HG03565 (cell line): Measurements from ENCODE around the gene UBN1.

Experiments
- ATAC-seq: cut with Tn5 transposase; IDR thresholded peaks from one replicate; pipeline ENCODE4 v1.9.1; 2021; ENCODE audit warnings: mild to moderate bottlenecking, moderate library complexity; ENCODE audit not compliant: unreplicated experiment

The UBN1 gene

GRCh38 chr16:4900036-4900435, 52.8 kb downstream of the UBN1 start:
- ATAC-seq = no peak

DNA sequence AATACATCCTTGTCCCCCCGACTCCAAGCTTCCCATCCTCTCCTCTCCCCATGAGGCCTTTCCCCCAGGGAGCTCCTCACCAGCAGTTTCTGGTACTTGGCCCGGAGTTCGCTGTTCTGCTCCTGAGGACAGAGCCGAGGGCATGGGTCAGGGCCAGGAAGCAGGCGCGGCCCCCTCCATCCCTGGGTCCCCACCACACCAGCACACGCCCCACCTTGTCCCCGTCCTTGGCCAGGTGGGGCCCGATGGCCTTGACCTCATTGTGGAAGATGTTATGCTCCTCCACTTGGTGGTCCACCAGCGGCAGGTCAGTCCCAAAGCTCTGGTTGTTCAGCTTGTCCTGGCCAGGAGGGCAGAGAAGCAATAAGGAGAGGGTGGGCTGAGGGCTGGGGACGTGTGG, 53.5 kb downstream of the UBN1 start:
- ATAC-seq = no peak

DNA sequence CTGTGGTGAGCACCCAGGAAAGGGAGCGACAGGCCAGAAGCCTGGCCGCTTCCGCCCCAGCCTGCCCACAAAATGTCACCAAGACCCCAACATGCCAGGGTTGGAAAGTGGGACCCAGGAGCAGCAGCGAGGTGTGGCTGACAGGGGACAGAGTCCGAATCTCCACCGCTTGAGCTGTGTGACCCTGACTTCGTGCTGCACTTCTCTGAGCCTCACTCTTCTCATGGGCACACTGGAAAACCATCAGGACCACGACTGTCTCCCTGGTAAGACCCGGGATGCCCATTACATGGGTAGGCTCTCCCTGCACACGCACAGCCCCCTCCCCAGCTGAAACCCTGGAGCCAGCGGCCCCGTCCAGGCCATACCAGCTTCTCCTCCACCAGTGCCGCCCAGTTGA, 54.8 kb downstream of the UBN1 start:
- ATAC-seq = no peak

- no peak for ATAC-seq
These were observed 57.0 kb downstream of the UBN1 start for GRCh38 chr16:4904108-4904941.

GRCh38 chr16:4904942-4905615, 57.8 kb downstream of the UBN1 start:
- no peak for ATAC-seq

DNA sequence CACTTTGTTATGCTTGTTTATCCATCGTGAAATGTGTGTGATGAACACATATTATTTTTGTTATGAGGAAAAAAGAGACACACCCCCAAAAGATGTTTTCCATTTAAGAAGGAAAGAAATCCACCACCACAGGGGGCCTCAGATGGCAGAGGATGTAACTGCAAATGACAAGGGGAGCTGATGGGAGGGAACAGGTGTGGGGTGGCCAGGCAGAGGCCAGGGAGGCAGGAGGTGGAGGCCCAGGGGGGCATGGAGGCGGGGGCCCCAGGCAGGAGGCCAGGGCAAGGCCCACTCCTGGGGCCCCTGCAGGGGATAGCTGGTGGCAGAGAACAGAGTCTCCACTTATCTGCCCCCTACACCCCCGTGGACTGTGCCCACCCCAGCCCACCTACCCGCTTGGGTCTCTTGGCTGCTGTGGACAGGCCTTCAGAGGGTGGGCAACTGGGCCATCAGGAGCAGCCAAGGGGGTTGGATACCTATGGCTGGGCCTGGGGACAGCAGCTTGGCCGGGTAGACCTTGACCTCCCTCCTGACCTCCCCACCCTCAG, 61.6 kb downstream of the UBN1 start:
- no peak for ATAC-seq

DNA sequence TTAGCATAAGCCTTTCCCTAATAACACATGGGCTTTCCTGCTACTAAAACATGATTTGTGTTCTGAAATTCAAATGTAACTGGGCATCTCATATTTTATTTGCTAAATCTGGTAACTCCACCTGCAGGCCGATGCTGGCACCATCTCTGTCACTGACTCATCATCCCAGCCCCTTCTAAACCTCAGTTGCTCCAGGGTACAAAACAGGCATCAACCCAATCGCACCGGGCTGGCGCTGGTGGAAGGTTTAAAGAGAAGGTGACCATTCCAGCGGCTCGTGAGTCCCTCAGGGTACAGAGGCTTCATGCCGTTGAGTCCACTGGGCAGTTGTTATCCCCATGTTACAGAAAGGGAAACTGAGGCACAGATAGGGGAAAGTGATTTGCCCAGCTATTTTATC, 62.5 kb downstream of the UBN1 start:
- ATAC-seq = no peak

GRCh38 chr16:4910828-4911227, 63.5 kb downstream of the UBN1 start:
- no peak for ATAC-seq

DNA sequence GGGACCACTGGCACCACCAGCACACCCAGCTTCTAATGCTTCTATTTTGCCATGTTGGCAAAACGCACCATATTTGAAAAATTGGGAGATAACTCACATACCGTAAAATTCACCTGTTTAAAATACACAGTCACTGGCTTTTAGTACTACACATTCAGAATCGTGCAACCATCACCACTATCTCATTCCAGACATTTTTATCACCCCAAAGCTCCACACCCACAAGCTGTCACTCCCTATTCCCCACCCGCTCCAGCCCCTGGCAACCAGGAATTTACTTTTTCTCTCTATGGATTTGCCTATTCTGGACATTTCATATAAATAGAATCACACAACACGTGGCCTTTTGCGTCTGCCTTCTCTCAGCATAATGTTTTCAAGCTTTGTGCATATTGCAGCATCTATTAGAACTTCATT, 64.7 kb downstream of the UBN1 start:
- ATAC-seq = no peak

GRCh38 chr16:4913130-4913773, 66.0 kb downstream of the UBN1 start:
- ATAC-seq = no peak

- no peak for ATAC-seq
These were observed 66.7 kb downstream of the UBN1 start for GRCh38 chr16:4913774-4914525.

DNA sequence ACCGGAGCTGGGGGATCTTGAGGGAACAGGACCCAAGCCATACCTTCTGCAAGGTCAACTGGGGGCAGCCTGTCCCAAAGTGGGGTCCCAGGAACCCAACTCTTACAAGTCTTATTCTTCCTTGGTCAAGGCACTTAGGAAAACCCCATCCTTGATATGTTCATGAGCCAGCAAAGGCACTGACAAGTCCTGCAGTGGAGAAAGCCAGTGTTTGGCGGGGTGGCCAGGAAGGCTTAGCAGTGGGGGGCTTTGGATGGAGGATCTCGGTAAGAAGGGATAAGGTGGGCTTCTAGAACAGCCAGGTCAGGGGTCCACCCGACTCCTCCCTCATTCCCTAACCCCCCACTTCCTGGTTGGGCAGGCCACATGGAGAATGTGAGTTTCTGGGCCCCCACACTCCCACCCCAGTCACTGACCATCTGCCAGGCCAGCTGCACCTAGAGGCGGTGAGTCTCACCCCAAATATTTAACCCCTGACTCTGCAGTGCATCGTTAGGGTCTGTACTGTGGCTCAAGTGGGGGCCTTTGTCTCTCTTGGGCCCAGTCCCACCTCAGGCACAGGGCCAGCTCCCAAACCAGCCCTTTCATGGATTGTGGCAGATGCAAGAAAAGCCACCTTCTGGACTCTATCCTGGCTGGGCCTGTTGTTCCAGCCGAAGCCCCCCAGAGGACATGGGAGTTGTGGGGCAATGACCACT, 67.4 kb downstream of the UBN1 start:
- no peak for ATAC-seq

- ATAC-seq = no peak
These were observed 68.0 kb downstream of the UBN1 start for GRCh38 chr16:4915226-4915761.

- no peak for ATAC-seq
These were observed 69.8 kb downstream of the UBN1 start for GRCh38 chr16:4917117-4917516.

DNA sequence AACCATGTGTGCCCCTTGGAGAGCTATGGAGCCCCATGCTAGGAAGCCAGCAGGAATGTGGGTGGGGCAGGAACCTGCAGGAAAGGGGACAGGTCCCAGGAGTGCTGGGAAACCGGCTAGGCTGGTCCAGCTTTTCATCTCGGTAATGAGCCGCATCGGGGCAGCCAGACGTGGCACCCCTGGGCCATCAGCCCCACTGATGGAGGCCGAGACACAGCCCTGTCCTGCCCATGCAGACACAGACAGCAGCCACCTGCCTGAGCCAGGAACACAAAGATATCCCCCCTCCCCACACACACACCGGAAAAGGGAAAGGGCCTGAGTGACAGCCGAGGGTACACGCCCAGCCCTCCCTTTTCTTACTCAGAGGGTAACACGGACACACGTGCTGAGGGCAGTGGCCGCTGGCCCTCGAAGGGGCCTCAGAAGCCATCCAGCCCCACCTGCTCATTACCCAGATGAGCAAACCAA, 71.5 kb downstream of the UBN1 start:
- ATAC-seq = no peak

GRCh38 chr16:4920826-4921225, 73.5 kb downstream of the UBN1 start:
- ATAC-seq = no peak

DNA sequence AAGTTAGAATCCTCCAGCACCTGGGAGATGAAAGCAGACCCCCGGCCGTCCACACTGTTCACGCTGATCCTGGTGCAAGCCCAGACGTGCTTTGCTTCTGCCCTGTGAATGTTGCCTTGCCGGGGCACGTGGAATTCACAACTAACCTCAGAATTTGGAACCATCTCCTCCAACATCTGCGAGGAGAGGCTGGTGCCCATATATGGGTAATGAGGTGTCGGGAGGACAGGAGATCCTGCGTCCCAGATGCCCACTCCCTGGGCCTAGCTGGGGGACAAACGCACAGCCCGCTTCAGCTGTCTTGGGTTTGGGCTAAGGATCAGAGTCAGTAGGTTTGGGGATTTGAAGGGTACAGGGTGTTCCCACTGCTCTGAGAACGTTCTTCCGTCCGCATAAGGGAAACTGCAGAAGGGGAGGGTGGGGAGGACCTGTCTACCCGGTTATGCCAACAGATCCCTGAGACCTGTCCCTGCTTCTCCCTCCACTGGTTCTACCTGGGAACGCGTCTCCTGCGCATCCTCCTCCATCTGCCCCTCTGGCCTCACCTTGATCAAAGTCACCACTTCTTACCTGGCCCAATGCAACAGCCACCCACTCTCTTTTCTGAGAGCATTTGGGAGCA, 75.6 kb downstream of the UBN1 start:
- no peak for ATAC-seq

GRCh38 chr16:4923853-4924252, 76.6 kb downstream of the UBN1 start:
- no peak for ATAC-seq

DNA sequence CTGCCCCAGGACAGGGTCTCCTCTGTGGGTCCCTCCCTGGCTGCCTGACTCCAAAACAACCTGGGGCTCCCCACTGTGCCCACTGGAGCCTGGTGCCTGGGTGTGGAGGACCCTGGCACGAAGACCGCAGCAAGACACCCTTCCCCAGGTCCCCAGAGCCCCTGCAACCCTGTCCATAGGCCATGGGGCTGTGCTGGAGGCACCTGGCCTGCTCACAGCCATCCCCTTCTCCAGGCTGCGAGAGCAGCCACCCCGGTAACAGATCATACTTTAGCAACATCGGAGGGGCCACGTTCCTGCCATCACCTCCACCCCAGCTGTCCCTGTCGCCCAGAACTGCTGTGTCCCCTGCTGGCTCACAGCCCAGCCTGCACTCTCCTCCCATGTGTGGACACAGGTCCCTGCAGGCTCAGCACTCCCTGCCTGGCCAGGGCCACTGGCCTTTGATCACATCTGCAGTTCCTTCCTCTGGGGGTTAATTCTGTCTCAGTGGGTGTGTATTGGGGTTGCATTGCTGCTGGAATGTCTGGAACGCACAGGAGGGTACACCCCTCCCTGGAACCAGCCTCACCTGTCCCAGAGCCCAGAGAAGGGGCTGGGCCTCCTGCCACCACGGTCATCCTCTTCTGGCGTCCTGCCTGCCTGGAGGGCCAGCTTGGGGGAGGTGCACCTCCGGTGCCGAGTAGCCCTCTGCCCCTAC, 77.5 kb downstream of the UBN1 start:
- ATAC-seq = no peak
